Common myeloid progenitor, CD34-positive (primary cell): ENCODE results near the gene CORO7.
"Not testable (repeated sequence)": the region's sequence is repeated elsewhere in the genome, so short reads cannot be mapped to it uniquely, and the experiment has no call there.

ENCODE experiments used
- CTCF ChIA-PET: fragments of 350-600 bp; sonication (Branson Sonifier 250); formaldehyde crosslinking; loops from one replicate; lab custom pipeline; 2021; ENCODE audit warnings: antibody characterized with exemption; lab: Charles Lee
- POLR2A ChIA-PET: fragments of 350-600 bp; sonication (Branson Sonifier 250); formaldehyde crosslinking; loops from one replicate; lab custom pipeline; 2021; ENCODE audit warnings: antibody characterized with exemption; lab: Charles Lee
- DNase-seq, 3 donors: peaks; one replicate each; pipeline versions ENCODE4 v3.0.0 to v3.0.0-alpha.2; 2013
- H3K27ac ChIP-seq, 2 experiments: 1 replicate in 1 of 2; 2 replicates in 1 of 2; pipeline ENCODE4 v1.7.0; 2013; ENCODE audit warnings: inconsistent platforms in 2 of 2, low read length in 2 of 2, mild to moderate bottlenecking in 2 of 2, low read depth in 1 of 2, moderate library complexity in 1 of 2; ENCODE audit not compliant: severe bottlenecking in 2 of 2, insufficient read depth in 1 of 2, poor library complexity in 1 of 2
- H3K27me3 ChIP-seq, 5 experiments: replicated peaks in 2 of 5; 1 replicate in 3 of 5; 2 replicates in 2 of 5; pipeline versions ENCODE4 v1.6.1 to v1.7.0; 2013; ENCODE audit warnings: low read length in 4 of 5, mild to moderate bottlenecking in 2 of 5, moderate library complexity in 2 of 5, inconsistent platforms in 1 of 5; ENCODE audit not compliant: insufficient read depth in 5 of 5, control insufficient read depth in 4 of 5
- H3K36me3 ChIP-seq, 4 experiments: 1 replicate in 2 of 4; 2 replicates in 2 of 4; pipeline versions ENCODE4 v1.6.1 to v1.7.0; 2013; ENCODE audit warnings: low read length in 3 of 4, control low read depth in 1 of 4, mild to moderate bottlenecking in 1 of 4; ENCODE audit not compliant: control insufficient read depth in 4 of 4, insufficient read depth in 4 of 4
- H3K4me1 ChIP-seq, 4 experiments: 1 replicate in 3 of 4; 2 replicates in 1 of 4; pipeline versions ENCODE4 v1.6.1 to v1.7.1; 2013; ENCODE audit warnings: low read length in 3 of 4, mild to moderate bottlenecking in 3 of 4, control low read depth in 1 of 4, inconsistent platforms in 1 of 4, moderate library complexity in 1 of 4; ENCODE audit not compliant: control insufficient read depth in 4 of 4, insufficient read depth in 4 of 4; ENCODE audit errors: control extremely low read depth in 1 of 4
- H3K4me3 ChIP-seq, 7 experiments: 1 replicate in 4 of 7; 2 replicates in 3 of 7; pipeline versions ENCODE4 v1.5.1 to v1.7.0; 2013; ENCODE audit warnings: mild to moderate bottlenecking in 7 of 7, low read length in 6 of 7, moderate library complexity in 6 of 7, inconsistent platforms in 2 of 7, low read depth in 2 of 7, control low read depth in 1 of 7; ENCODE audit not compliant: insufficient read depth in 4 of 7, control insufficient read depth in 1 of 7; ENCODE audit errors: extremely low read depth in 1 of 7
- H3K9me3 ChIP-seq, 5 experiments: 1 replicate in 4 of 5; 2 replicates in 1 of 5; pipeline versions ENCODE4 v1.6.1 to v1.7.1; 2013; ENCODE audit warnings: low read length in 4 of 5, mild to moderate bottlenecking in 2 of 5, inconsistent platforms in 1 of 5, low read depth in 1 of 5, moderate library complexity in 1 of 5; ENCODE audit not compliant: control insufficient read depth in 4 of 5, insufficient read depth in 2 of 5; ENCODE audit errors: control extremely low read depth in 1 of 5
- WGBS: methylation state at CpG from one replicate; pipeline ENCODE4 v1.1.5; 2013; ENCODE audit not compliant: insufficient coverage; 5-methylcytosine and 5-hydroxymethylcytosine counted together

Gene CORO7

DNA sequence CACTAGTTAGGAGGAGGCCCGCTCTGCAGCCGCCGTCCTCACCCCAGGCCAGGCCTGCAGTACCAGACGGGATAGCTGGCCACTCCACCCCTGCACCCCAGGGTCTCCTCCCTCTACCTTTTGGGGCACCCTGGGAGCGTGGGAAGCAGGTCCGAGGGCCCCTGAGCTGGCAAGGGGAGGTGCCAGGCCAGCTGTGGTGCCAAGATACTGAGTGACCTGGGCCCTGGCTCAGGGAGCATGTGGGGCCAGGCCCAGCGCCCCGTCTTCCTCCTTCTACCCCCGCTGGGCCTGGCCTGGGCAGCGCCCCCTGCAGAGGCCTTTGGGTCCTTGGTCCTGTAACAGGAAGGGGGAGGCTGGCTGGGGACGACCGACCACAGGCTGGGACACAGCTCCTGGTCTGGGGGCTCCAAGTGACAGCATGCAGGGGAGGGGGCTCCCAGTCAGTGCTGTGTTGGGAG, 78.2 kb downstream of the CORO7 start:
- peaks cover 0 to 15% (median 3%) of the 10 kb centered on the region in 4 experiments for H3K4me1 ChIP-seq
- POLR2A ChIA-PET, result no interaction called here
- no peaks in the 10 kb centered on the region for H3K9me3 ChIP-seq
- DNase-seq, result no peak
- H3K27me3 ChIP-seq, result no peaks in the 10 kb centered on the region
- no peak overlapping the region for H3K27ac ChIP-seq
- 95% methylated on average over 8 of the region's 12 CpGs for WGBS
- H3K4me3 ChIP-seq, result no peak overlapping the region
- peaks cover 2 to 42% (median 20%) of the 10 kb centered on the region in 4 experiments for H3K36me3 ChIP-seq
- CTCF ChIA-PET, result interaction anchor here (1.2 to 7.0 kb wide), 4 partner anchors 10 to 138 kb away, joined by 3 to 40 read pairs (median 4); no protein-coding TSS in a partner anchor

DNA sequence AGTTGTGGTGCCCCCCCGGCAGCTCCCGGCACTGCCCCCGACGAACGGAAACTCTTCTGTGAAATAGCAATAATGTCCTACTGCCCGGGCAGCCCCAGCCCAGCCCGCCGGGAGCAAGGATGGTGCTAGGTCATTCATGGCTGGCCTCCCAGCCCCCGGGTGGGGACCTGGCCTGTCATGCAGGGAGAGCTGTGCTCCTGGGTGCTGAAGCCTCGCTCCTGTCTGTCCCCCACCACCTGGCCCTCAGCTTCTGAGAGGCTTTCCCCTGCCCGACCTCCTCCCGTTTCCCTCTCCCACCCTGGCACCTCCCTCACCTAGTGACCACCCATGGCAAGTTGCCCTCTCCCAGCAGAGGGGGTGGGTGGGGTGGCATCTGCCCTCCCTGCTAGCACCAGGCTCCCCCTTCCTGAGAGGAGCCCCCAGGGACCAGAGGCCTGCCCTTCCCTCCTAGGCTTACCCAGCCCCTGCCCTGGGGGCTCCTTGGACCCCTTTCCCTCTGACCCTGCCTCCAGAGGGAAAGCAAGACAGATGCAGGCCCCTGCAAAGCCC, 78.8 kb downstream of the CORO7 start:
- Histone ChIP-seq H3K9me3 (no peaks in the 10 kb centered on the region), H3K27me3 (no peaks in the 10 kb centered on the region), H3K4me3 (no peak overlapping the region), H3K36me3 (peaks cover 2 to 38% (median 19%) of the 10 kb centered on the region in 4 experiments), H3K27ac (no peak overlapping the region), H3K4me1 (peaks cover 0 to 16% (median 3%) of the 10 kb centered on the region in 4 experiments)
- ChIA-PET POLR2A (no interaction called here), CTCF (interaction anchor here (1.7 to 7.0 kb wide), 2 partner anchors 9 to 49 kb away, joined by 4 to 40 read pairs; no protein-coding TSS in a partner anchor)
- DNase-seq, result no peak
- WGBS, result 95% methylated on average over 11 of the region's 12 CpGs

DNA sequence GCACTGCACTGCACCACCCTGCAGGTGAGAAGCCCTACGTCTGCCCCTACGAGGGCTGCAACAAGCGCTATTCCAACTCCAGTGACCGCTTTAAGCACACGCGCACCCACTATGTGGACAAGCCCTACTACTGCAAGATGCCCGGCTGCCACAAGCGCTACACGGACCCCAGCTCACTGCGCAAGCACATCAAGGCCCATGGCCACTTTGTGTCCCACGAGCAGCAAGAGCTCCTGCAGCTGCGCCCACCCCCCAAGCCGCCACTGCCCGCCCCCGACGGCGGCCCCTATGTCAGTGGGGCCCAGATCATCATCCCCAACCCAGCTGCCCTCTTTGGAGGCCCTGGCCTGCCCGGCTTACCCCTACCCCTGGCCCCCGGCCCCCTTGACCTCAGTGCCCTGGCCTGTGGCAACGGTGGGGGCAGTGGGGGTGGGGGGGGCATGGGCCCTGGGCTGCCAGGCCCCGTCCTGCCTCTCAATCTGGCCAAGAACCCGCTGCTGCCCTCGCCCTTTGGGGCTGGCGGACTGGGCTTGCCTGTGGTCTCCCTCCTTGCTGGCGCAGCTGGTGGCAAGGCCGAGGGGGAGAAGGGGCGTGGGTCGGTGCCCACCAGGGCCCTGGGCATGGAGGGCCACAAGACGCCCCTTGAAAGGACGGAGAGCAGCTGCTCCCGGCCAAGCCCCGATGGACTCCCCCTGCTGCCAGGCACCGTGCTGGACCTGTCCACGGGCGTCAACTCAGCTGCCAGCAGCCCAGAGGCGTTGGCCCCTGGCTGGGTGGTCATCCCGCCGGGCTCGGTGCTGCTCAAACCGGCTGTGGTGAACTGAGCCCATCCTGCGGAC, 79.5 kb downstream of the CORO7 start:
- no peak for DNase-seq
- H3K4me3 ChIP-seq, result no peak overlapping the region
- no peaks in the 10 kb centered on the region for H3K9me3 ChIP-seq
- H3K27me3 ChIP-seq, result no peaks in the 10 kb centered on the region
- ChIA-PET CTCF (interaction anchor here (0.9 to 11.5 kb wide), 3 partner anchors 9 to 50 kb away, joined by 3 to 132 read pairs (median 40); no protein-coding TSS in a partner anchor), POLR2A (no interaction called here)
- peaks cover 0 to 16% (median 3%) of the 10 kb centered on the region in 4 experiments for H3K4me1 ChIP-seq
- H3K36me3 ChIP-seq, result peaks cover 2 to 37% (median 19%) of the 10 kb centered on the region in 4 experiments
- 95% methylated on average over 29 of the region's 41 CpGs for WGBS
- H3K27ac ChIP-seq, result no peak overlapping the region

DNA sequence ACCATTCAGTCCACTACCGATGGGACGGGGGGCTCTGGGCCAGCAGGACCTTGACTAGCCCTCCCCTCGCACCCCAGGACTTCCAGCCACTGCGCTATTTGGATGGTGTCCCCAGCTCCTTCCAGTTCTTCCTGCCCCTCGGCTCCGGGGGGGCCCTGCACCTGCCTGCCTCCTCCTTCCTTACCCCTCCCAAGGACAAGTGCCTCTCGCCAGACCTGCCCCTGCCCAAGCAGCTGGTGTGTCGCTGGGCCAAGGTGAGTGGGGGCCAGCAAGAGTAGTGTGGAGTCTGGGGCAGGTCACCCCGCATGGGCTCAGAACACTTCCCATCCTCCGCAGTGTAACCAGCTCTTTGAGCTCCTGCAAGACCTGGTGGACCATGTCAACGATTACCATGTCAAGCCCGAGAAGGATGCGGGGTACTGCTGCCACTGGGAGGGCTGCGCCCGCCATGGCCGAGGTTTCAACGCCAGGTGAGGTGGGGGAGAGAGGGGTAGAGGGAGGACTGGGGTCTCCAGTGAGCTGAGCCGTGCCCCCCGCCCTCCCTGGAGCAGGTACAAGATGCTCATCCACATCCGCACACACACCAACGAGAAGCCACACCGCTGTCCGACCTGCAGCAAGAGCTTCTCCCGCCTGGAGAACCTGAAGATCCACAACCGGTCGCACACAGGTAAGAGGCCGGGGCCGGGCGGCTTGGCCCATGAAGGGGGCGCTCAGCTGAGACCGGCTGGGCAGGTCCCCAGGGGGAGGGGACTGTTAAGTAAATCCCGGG, 81.5 kb downstream of the CORO7 start:
- H3K4me1 ChIP-seq, result peaks cover 0 to 11% (median 2%) of the 10 kb centered on the region in 4 experiments
- peaks cover 0 to 17% (median 11%) of the 10 kb centered on the region in 4 experiments for H3K36me3 ChIP-seq
- ChIA-PET POLR2A (no interaction called here), CTCF (interaction anchor here (0.6 to 14.1 kb wide), 4 partner anchors 17 to 132 kb away, joined by 3 to 188 read pairs (median 68); no protein-coding TSS in a partner anchor)
- 96% methylated on average over 29 of the region's 32 CpGs for WGBS
- H3K9me3 ChIP-seq, result no peaks in the 10 kb centered on the region
- no peak overlapping the region for H3K4me3 ChIP-seq
- no peaks in the 10 kb centered on the region for H3K27me3 ChIP-seq
- no peak for DNase-seq
- H3K27ac ChIP-seq, result no peak overlapping the region

DNA sequence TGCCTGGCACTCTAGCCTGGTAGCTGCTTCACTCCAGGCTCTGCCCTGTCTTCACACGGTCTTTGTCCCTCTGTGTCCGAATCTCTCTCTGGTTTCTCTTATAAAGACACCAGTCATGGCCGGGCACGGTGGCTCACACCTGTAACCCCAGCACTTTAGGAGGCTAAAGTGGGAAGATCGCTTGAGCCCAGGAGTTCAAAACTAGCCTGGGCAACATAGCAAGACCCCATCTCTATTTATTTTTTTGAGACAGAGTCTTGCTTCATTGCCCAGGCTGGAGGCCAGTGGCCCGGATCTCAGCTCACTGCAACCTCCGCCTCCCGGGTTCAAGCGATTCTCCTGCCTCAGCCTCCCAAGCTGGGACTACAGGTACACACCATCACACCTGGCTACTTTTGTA, 82.7 kb downstream of the CORO7 start:
- DNase-seq, H3K9me3 ChIP-seq, H3K4me3 ChIP-seq, H3K27ac ChIP-seq, H3K27me3 ChIP-seq, H3K36me3 ChIP-seq: not testable (repeated sequence)
- peaks cover 0 to 12% (median 5%) of the 10 kb centered on the region in 4 experiments for H3K4me1 ChIP-seq
- POLR2A ChIA-PET, result interaction anchor here (0.8 kb wide), 1 partner anchor 12 kb away, joined by 3 read pairs; no protein-coding TSS in a partner anchor
- CTCF ChIA-PET, result interaction anchor here (1.3 to 14.1 kb wide), 4 partner anchors 9 to 47 kb away, joined by 3 to 188 read pairs (median 74); no protein-coding TSS in a partner anchor
- 98% methylated on average over 9 of the region's 9 CpGs for WGBS

DNA sequence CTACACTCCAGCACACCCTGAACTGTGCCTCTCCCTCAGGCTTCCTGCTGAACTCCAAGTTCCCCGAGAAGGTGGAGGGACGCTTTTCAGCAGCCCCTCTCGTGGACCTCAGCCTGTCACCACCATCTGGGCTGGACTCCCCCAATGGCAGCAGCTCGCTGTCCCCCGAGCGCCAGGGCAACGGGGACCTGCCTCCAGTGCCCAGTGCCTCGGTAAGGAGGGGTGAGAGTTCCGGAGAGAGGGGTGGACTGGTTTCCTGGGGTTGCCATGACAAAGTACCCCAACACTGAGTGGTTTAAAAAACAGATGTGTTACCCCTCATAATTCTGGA, 83.1 kb downstream of the CORO7 start:
- Histone ChIP-seq H3K9me3 (no peaks in the 10 kb centered on the region), H3K27me3 (no peaks in the 10 kb centered on the region), H3K4me3 (no peak overlapping the region), H3K27ac (no peak overlapping the region), H3K4me1 (peaks cover 0 to 16% (median 9%) of the 10 kb centered on the region in 4 experiments), H3K36me3 (peaks cover 0 to 1% (median under 1%) of the 10 kb centered on the region in 4 experiments)
- ChIA-PET POLR2A (interaction anchor here (0.8 kb wide), 1 partner anchor 13 kb away, joined by 3 read pairs; no protein-coding TSS in a partner anchor), CTCF (interaction anchor here (1.2 to 14.1 kb wide), 6 partner anchors 10 to 47 kb away, joined by 3 to 188 read pairs (median 14); no protein-coding TSS in a partner anchor)
- WGBS, result 39% methylated on average over 9 of the region's 9 CpGs
- DNase-seq, result peak in 2 of 3 donors; percentile 22 to 39
